Ascending aorta (tissue), 2 donors: Measurements from ENCODE around the gene DPPA2. TPM values are rescaled to one million over a fixed set of nuclear protein-coding genes. Genes with fewer than 3 reads are reported as not detected.
A peak's percentile ranks its signal among the peaks of the same experiment; 100 is the strongest.

ENCODE experiments used
- DNase-seq, 2 donors: peaks; one replicate each; pipeline ENCODE4 v3.0.0-alpha.2; 2019; ENCODE audit warnings: low spot score in 2 of 2
- H3K27ac ChIP-seq, 2 donors: fragments of 200-600 bp; sonication (generic); one replicate each; pipeline ENCODE4 v1.5.1; 2016 to 2017; ENCODE audit warnings: mild to moderate bottlenecking in 1 of 2
- H3K27me3 ChIP-seq: fragments of 200-600 bp; sonication (generic); one replicate; pipeline ENCODE4 v1.5.1; 2017
- H3K36me3 ChIP-seq, 2 donors: fragments of 200-600 bp; sonication (generic); one replicate each; pipeline ENCODE4 v1.5.1; 2016
- H3K4me1 ChIP-seq, 2 donors: fragments of 200-600 bp; sonication (generic); one replicate each; pipeline ENCODE4 v1.5.1; 2016 to 2017; ENCODE audit warnings: mild to moderate bottlenecking in 1 of 2
- H3K4me3 ChIP-seq, 2 donors: fragments of 200-600 bp; sonication (generic); one replicate each; pipeline ENCODE4 v1.5.1; 2016 to 2017; ENCODE audit warnings: mild to moderate bottlenecking in 1 of 2
- H3K9me3 ChIP-seq, 2 donors: fragments of 200-600 bp; sonication (generic); one replicate each; pipeline ENCODE4 v1.5.1; 2016
- CTCF ChIP-seq, 3 experiments: fragments of 200-600 bp in 2 of 3; fragments of 450-650 bp in 1 of 3; sonication (generic) in 2 of 3; IDR thresholded peaks; one replicate each; pipeline ENCODE4 v1.5.1; 2016 to 2019; ENCODE audit warnings: antibody characterized with exemption in 3 of 3, mild to moderate bottlenecking in 1 of 3, moderate library complexity in 1 of 3
- intact Hi-C: fragments of 100-400 bp; cut with DNase I; formaldehyde crosslinking; loops from one replicate; pipeline ENCODE4 v1.15.1; 2023
- total RNA-seq: library from RNA; depleted of rRNA; stranded (reverse); fragments of >200 nt; gene quantifications from one replicate; pipeline ENCODE4 v1.1.0, GENCODE V29; 2016

The DPPA2 gene
- total RNA-seq, 1 donor from 2014 or later: not detected

DNA sequence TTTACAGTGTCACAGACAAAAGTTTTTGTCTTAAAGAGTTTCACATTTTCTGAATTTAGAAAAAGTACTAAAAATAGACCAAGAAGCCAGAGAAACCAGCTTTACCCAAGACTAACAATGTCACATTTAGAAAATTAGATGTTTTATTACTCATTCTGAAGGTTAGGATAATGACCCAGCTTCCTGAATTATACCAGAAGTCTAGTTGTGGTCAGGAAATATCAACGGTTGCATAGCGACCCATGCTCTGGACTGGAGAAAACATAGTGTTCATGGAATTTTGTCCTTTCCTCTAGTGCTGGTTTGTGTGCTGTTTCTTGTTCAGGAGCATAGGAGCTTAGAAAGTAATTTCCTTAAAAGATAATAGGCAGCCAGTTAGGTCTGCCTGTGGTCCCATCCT lies 59.0 kb downstream of the DPPA2 start:
- H3K4me3 ChIP-seq: no peak overlapping the region
- peak overlapping the region in 1 of 2 donors; percentile 41 for H3K27ac ChIP-seq
- no peaks in the 10 kb centered on the region for H3K36me3 ChIP-seq
- no peaks in the 10 kb centered on the region for H3K9me3 ChIP-seq
- intact Hi-C loops: no loop called here
- TF ChIP-seq CTCF (IDR thresholded peaks at IDR 0.05): no peak
- no peaks in the 10 kb centered on the region for H3K27me3 ChIP-seq
- no peaks in the 10 kb centered on the region for H3K4me1 ChIP-seq
- DNase-seq: peak in 1 of 2 donors; percentile 66

DNA sequence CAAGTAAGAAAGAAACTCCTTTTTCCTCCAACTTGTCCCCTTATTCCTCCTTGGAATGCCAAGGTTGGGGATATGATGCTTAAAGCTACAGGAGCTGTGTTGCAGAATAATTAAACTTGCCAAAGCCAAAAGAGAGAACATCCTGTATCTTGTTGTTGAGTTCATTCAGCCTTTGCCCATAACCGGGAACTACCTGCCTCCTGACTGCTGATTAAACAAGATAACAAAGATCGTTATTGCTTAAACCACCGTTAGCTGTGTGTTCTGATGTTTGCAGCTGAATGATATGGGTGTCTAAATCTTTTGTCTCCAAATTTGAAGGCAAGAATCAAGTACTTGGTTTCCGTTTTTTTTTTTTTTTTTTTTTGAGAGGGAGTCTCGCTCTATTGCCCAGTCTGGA lies 61.5 kb downstream of the DPPA2 start:
- H3K4me3 ChIP-seq: no peak overlapping the region
- no peaks in the 10 kb centered on the region for H3K4me1 ChIP-seq
- H3K36me3 ChIP-seq: no peaks in the 10 kb centered on the region
- H3K9me3 ChIP-seq: no peaks in the 10 kb centered on the region
- no peak overlapping the region for H3K27ac ChIP-seq
- intact Hi-C loops: no loop called here
- no peaks in the 10 kb centered on the region for H3K27me3 ChIP-seq
- DNase-seq: no peak
- TF ChIP-seq CTCF (IDR thresholded peaks at IDR 0.05): no peak

GRCh38 chr3:109252641-109253040 lies 63.7 kb downstream of the DPPA2 start:
- no peak for DNase-seq
- Histone ChIP-seq H3K27me3 (no peaks in the 10 kb centered on the region), H3K36me3 (no peaks in the 10 kb centered on the region), H3K4me3 (no peak overlapping the region), H3K4me1 (no peaks in the 10 kb centered on the region), H3K27ac (no peak overlapping the region), H3K9me3 (no peaks in the 10 kb centered on the region)
- intact Hi-C loops: no loop called here
- no peak for TF ChIP-seq CTCF (IDR thresholded peaks at IDR 0.05)

Other genes with a start within 250 kb of the DPPA2 start
- not detected for gene MORC1, start 198.4 kb downstream of the DPPA2 start, total RNA-seq
- gene C3orf85, start 179.8 kb downstream of the DPPA2 start, total RNA-seq: not detected
- gene DPPA4, start 21.0 kb upstream of the DPPA2 start, total RNA-seq: not detected